GM12872 (cell line): ENCODE results near the gene EGLN2.
"Not testable (repeated sequence)": the region's sequence is repeated elsewhere in the genome, so short reads cannot be mapped to it uniquely, and the experiment has no call there.

Source experiments
- TF ChIP-seq, protein P1 (sequence below): IDR thresholded peaks from 3 replicates; pipeline ENCODE4 v1.5.1; 2011; ENCODE audit warnings: low read depth, mild to moderate bottlenecking, low read length, moderate library complexity; ENCODE audit not compliant: insufficient read depth

EGLN2 gene

DNA sequence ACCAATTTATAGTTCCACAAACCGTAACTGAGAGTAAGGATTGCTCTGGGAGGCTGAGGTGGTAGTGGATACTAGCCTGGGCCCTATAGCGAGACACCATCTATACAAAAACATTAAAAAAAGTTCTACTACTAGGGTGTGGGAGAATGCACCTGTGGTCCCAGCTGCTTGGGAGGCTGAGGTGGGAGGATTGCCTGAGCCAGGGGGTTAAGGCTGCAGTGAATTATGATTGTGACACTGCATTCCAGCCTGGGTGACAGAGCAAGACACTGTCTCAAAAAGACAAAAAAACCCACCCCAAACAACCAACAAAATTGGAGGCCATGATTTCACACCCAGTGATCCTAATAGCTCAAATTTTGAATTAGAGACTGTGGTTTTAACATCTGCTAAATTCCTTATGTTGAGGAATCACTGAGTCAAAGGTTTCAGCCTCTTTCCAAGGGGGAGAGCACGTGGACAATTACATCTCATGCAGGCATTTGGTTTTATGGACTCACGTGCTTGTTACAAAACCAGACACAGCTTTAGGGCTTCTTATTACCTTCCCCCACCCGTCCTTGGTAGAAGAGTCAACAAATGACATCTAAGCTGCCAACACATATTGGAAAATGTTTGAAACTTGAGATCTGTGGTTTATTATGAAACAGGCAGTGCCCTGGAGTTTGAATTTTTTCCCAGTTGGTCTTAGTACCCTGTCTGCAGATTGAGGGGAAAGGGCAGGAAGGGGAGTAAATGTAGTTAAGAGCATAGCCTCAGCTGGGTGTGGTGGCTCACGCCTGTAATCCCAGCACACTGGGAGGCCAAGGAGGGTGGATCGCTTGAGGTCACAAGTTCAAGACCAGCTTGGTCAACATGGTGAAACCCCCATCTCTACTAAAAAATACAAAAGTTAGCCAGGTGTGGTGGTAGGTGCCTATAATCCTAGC is 32.8 kb downstream of the EGLN2 start:
- TF ChIP-seq, protein P1, sequence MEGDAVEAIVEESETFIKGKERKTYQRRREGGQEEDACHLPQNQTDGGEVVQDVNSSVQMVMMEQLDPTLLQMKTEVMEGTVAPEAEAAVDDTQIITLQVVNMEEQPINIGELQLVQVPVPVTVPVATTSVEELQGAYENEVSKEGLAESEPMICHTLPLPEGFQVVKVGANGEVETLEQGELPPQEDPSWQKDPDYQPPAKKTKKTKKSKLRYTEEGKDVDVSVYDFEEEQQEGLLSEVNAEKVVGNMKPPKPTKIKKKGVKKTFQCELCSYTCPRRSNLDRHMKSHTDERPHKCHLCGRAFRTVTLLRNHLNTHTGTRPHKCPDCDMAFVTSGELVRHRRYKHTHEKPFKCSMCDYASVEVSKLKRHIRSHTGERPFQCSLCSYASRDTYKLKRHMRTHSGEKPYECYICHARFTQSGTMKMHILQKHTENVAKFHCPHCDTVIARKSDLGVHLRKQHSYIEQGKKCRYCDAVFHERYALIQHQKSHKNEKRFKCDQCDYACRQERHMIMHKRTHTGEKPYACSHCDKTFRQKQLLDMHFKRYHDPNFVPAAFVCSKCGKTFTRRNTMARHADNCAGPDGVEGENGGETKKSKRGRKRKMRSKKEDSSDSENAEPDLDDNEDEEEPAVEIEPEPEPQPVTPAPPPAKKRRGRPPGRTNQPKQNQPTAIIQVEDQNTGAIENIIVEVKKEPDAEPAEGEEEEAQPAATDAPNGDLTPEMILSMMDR = no peak

DNA sequence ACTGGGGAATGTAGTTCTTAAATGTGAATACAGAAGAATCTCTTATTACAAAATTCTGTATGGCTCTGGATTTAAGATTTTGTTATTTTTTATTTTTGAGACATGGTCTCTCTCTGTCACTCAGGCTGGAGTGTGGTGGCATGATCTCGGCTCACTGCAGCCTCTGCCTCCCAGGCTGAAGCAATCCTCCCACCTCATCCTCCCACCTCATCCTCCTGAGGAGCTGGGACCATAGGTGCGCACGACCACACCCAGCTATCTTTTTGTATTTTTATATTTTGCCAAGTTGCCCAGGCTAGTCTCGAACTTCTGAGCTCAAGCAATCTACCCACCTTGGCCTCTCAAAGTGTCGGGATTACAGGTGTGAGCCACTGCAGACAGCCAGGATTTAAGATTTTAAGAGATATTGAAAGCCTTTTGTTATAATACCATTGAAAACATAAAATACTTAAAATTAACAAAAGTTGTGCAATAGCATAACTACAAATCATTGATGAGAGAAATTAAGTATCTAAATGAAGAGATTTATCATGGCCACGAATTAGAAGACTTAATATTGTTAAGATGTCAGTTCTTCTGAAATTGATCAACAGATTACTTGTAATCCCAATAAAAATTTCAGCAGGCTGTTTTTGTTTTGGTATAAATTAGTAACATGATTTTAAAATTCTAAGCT is 37.9 kb downstream of the EGLN2 start:
- TF ChIP-seq, protein P1 = no peak

DNA sequence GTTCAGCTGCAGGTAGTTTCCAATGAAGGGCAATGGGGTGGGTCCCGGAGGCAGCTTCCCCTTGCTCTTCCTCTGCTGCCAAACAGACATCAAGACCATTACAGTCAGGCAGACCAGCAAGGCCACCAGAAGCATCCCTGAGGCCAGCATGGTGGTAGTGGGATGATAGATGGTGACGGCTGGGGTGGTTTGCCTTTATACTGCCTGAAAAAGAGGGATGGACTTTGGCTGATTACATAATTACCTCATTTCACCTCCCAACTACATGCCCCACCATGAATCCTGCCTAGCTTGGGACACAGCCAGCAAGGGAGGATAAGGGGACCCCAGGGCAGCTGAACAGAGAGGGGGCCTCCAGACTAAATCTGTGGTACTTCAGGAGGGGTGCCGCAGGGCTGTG is 51.3 kb downstream of the EGLN2 start, which contains the start of gene CYP2A6:
Gene CYP2A6, minus strand, starts transcription at position 171 of the 400 bp plus-strand sequence. Its CDS starts 21 bp downstream, at position 150.
- TF ChIP-seq, protein P1 = not testable (repeated sequence)
